PC-9 (cell line): ENCODE measurements around the gene ZNF785. TPM values are rescaled to one million over a fixed set of nuclear protein-coding genes. Genes with fewer than 3 reads are reported as not detected.

Experiments used
- BruUV-seq: library from RNA; stranded (reverse); fragments of 400-500 nt; replicated peaks from 2 replicates; lab custom pipeline; 2021; lab: Mats Ljungman, UMichigan
- CTCF ChIA-PET: fragments of 300-600 bp; sonication (Branson Sonifier 250); formaldehyde crosslinking; loops from one replicate; lab custom pipeline; 2022; ENCODE audit warnings: antibody characterized with exemption; lab: Charles Lee
- POLR2A ChIA-PET: fragments of 300-600 bp; sonication (Branson Sonifier 250); formaldehyde crosslinking; loops from one replicate; lab custom pipeline; 2022; ENCODE audit warnings: antibody characterized with exemption; ENCODE audit not compliant: unreplicated experiment; lab: Charles Lee
- DNase-seq, 2 experiments: peaks; one replicate each; pipeline versions ENCODE4 v3.0.0 to v3.0.0-alpha.2; 2015 to 2022; ENCODE audit warnings: mixed read lengths in 1 of 2
- H2AFZ ChIP-seq: fragments of 200-600 bp; sonication (generic); 2 replicates; pipeline ENCODE4 v1.8.1; 2017; ENCODE audit warnings: antibody characterized with exemption
- H3F3A ChIP-seq: fragments of 200-600 bp; sonication (generic); 2 replicates; pipeline ENCODE4 v1.8.1; 2017; ENCODE audit warnings: antibody characterized with exemption, mild to moderate bottlenecking, low read depth; ENCODE audit not compliant: insufficient read depth
- H3K27ac ChIP-seq: fragments of 200-600 bp; sonication (generic); 2 replicates; pipeline ENCODE4 v1.6.1; 2016; ENCODE audit warnings: mixed run types
- H3K27me3 ChIP-seq: fragments of 200-600 bp; sonication (generic); 2 replicates; pipeline ENCODE4 v1.6.1; 2016; ENCODE audit warnings: low read depth, mixed run types; ENCODE audit not compliant: insufficient read depth
- H3K36me3 ChIP-seq: fragments of 200-600 bp; sonication (generic); 2 replicates; pipeline ENCODE4 v1.6.1; 2016; ENCODE audit warnings: low read depth, mixed run types
- H3K4me1 ChIP-seq: fragments of 200-600 bp; sonication (generic); replicated peaks from 2 replicates; pipeline ENCODE4 v1.6.1; 2016; ENCODE audit warnings: mixed run types; ENCODE audit not compliant: insufficient read depth
- H3K4me2 ChIP-seq: fragments of 200-600 bp; sonication (generic); 2 replicates; pipeline ENCODE4 v1.6.1; 2017; ENCODE audit warnings: mixed run types
- H3K4me3 ChIP-seq: fragments of 200-600 bp; sonication (generic); 2 replicates; pipeline ENCODE4 v1.6.1; 2016; ENCODE audit warnings: mixed run types
- H3K79me2 ChIP-seq: fragments of 200-600 bp; sonication (generic); 2 replicates; pipeline ENCODE4 v1.6.1; 2017; ENCODE audit warnings: low read depth, mixed run types
- H3K9me2 ChIP-seq: fragments of 200-600 bp; sonication (generic); 2 replicates; pipeline ENCODE4 v1.8.1; 2017; ENCODE audit warnings: mild to moderate bottlenecking; ENCODE audit not compliant: insufficient read depth
- H3K9me3 ChIP-seq: fragments of 200-600 bp; sonication (generic); 2 replicates; pipeline ENCODE4 v1.8.1; 2016; ENCODE audit warnings: low read depth; ENCODE audit not compliant: insufficient read depth
- H4K20me1 ChIP-seq: fragments of 200-600 bp; sonication (generic); 2 replicates; pipeline ENCODE4 v1.8.1; 2017; ENCODE audit not compliant: insufficient read depth
- EZH2 ChIP-seq: fragments of 200-600 bp; sonication (generic); IDR thresholded peaks from 2 replicates; pipeline ENCODE4 v1.8.0; 2017; ENCODE audit warnings: antibody characterized with exemption, low read depth
- intact Hi-C: fragments of 100-400 bp; cut with micrococcal nuclease; formaldehyde crosslinking; loops from one replicate; pipeline ENCODE4 v1.10.0; 2022; ENCODE audit not compliant: unreplicated experiment
- total RNA-seq: library from RNA; stranded (reverse); gene quantifications from 2 replicates; pipeline ENCODE4 v1.2.3, GENCODE V29; 2021
- TF ChIP-seq, protein P1 (sequence below): fragments of 200-600 bp; sonication (generic); conservative IDR thresholded peaks from 2 replicates; pipeline ENCODE4 v1.6.1; 2017; ENCODE audit warnings: mixed run types, antibody characterized with exemption, mild to moderate bottlenecking, moderate library complexity

ZNF785 gene
- total RNA-seq, 1 experiment from 2014 or later = 30.9 TPM

DNA sequence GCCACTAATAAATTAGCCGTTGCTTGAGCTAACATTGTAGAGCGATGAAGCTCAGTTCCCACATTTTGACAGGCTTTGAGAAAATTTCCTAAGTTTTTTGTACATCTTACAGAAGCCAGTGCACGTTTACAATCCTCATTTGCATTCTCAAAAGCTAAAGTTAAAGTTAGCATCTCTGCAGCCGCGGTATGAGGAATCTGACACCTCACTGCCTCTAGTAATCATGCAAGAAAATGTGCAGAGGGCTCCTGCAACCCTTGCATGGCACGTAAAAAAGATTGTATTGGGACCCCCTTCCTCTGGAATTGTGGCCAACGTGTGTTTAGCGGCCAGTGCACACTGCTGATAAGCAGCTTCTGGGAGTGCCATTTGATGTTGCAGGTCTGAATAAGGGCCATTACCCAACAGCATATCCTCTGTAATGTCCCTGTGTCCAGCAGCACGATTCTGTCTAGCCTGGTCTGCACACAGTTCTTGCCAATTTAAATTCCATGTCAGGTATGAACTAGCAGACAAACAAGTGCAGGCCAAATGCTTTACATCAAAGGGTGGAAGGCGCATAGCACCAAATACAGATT lies 37.0 kb upstream of the ZNF785 start:
- no peak for DNase-seq
- CTCF ChIA-PET = interaction anchor here (0.6 kb wide), 1 partner anchor 205 kb away, joined by 4 read pairs; no protein-coding TSS in a partner anchor
- H3K4me3 ChIP-seq = no peak overlapping the region
- POLR2A ChIA-PET = no interaction called here
- no peak overlapping the region for H3K27ac ChIP-seq
- H3K9me3 ChIP-seq = no peaks in the 10 kb centered on the region
- no peaks in the 10 kb centered on the region for H3F3A ChIP-seq
- H3K36me3 ChIP-seq = no peaks in the 10 kb centered on the region
- no peaks in the 10 kb centered on the region for H3K79me2 ChIP-seq
- no peaks in the 10 kb centered on the region for H3K9me2 ChIP-seq
- TF ChIP-seq, protein P1, sequence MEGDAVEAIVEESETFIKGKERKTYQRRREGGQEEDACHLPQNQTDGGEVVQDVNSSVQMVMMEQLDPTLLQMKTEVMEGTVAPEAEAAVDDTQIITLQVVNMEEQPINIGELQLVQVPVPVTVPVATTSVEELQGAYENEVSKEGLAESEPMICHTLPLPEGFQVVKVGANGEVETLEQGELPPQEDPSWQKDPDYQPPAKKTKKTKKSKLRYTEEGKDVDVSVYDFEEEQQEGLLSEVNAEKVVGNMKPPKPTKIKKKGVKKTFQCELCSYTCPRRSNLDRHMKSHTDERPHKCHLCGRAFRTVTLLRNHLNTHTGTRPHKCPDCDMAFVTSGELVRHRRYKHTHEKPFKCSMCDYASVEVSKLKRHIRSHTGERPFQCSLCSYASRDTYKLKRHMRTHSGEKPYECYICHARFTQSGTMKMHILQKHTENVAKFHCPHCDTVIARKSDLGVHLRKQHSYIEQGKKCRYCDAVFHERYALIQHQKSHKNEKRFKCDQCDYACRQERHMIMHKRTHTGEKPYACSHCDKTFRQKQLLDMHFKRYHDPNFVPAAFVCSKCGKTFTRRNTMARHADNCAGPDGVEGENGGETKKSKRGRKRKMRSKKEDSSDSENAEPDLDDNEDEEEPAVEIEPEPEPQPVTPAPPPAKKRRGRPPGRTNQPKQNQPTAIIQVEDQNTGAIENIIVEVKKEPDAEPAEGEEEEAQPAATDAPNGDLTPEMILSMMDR = no peak
- no peak for TF ChIP-seq EZH2
- intact Hi-C loops = no loop called here
- H2AFZ ChIP-seq = no peak overlapping the region
- H3K4me1 ChIP-seq = no peaks in the 10 kb centered on the region
- no TSS peak for BruUV-seq
- no peaks in the 10 kb centered on the region for H3K27me3 ChIP-seq
- no peak overlapping the region for H3K4me2 ChIP-seq
- H4K20me1 ChIP-seq = no peaks in the 10 kb centered on the region

GRCh38 chr16:30621765-30622164 lies 36.3 kb upstream of the ZNF785 start:
- no peaks in the 10 kb centered on the region for H3K27me3 ChIP-seq
- no TSS peak for BruUV-seq
- no peaks in the 10 kb centered on the region for H3K9me3 ChIP-seq
- no peaks in the 10 kb centered on the region for H4K20me1 ChIP-seq
- POLR2A ChIA-PET = interaction anchor here (0.6 kb wide), 1 partner anchor 127 kb away, joined by 3 read pairs; no protein-coding TSS in a partner anchor
- no peaks in the 10 kb centered on the region for H3K36me3 ChIP-seq
- H3K4me1 ChIP-seq = no peaks in the 10 kb centered on the region
- no peaks in the 10 kb centered on the region for H3K79me2 ChIP-seq
- no peak overlapping the region for H3K27ac ChIP-seq
- no peaks in the 10 kb centered on the region for H3F3A ChIP-seq
- intact Hi-C loops = no loop called here
- TF ChIP-seq EZH2 = no peak
- TF ChIP-seq, protein P1 = no peak
- no peak overlapping the region for H3K4me3 ChIP-seq
- DNase-seq = no peak
- H3K4me2 ChIP-seq = no peak overlapping the region
- H3K9me2 ChIP-seq = no peaks in the 10 kb centered on the region
- CTCF ChIA-PET = no interaction called here
- no peak overlapping the region for H2AFZ ChIP-seq

DNA sequence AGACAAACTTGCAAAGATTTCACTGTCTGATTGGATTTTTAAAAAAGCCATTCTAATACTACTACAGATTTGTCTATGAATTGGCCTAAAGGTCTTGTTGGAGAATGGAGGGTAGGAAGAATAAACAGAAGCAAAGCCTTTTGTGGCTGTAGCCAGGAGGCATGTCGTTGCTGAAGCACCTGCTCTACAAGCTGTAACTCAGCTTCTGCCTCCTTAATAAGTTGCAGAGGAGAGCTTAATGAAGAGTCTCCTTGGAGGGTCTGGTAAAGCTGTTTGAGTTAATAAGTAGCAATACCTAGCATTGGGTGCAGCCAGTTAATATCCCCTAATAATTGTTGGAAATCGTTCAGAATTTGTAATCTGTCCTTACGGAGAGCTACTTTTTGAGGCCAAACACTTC lies 34.7 kb upstream of the ZNF785 start:
- intact Hi-C loops = no loop called here
- no TSS peak for BruUV-seq
- DNase-seq = no peak
- POLR2A ChIA-PET = interaction anchor here (0.6 kb wide), 1 partner anchor 10 kb away, joined by 3 read pairs; the partner anchor contains the start of gene ZNF689
- Histone ChIP-seq H3K4me3 (no peak overlapping the region), H3K79me2 (no peaks in the 10 kb centered on the region), H3K4me2 (no peak overlapping the region), H3K9me2 (no peaks in the 10 kb centered on the region), H2AFZ (no peak overlapping the region), H3K4me1 (no peaks in the 10 kb centered on the region), H3K9me3 (no peaks in the 10 kb centered on the region), H4K20me1 (no peaks in the 10 kb centered on the region), H3K27ac (no peak overlapping the region), H3K27me3 (no peaks in the 10 kb centered on the region), H3K36me3 (no peaks in the 10 kb centered on the region), H3F3A (no peaks in the 10 kb centered on the region)
- no peak for TF ChIP-seq EZH2
- TF ChIP-seq, protein P1 = no peak
- CTCF ChIA-PET = interaction anchor here (0.6 kb wide), 1 partner anchor 589 kb away, joined by 5 read pairs; the partner anchor contains the start of gene TLCD3B
